Common myeloid progenitor, CD34-positive (primary cell): ENCODE measurements around the gene SLC6A17.

ENCODE experiments used
- CTCF ChIA-PET: fragments of 350-600 bp; sonication (Branson Sonifier 250); formaldehyde crosslinking; loops from one replicate; lab custom pipeline; 2021; ENCODE audit warnings: antibody characterized with exemption; lab: Charles Lee
- POLR2A ChIA-PET: fragments of 350-600 bp; sonication (Branson Sonifier 250); formaldehyde crosslinking; loops from one replicate; lab custom pipeline; 2021; ENCODE audit warnings: antibody characterized with exemption; lab: Charles Lee
- DNase-seq, 3 donors: peaks; one replicate each; pipeline versions ENCODE4 v3.0.0 to v3.0.0-alpha.2; 2013
- H3K27ac ChIP-seq, 2 experiments: 1 replicate in 1 of 2; 2 replicates in 1 of 2; pipeline ENCODE4 v1.7.0; 2013; ENCODE audit warnings: inconsistent platforms in 2 of 2, low read length in 2 of 2, mild to moderate bottlenecking in 2 of 2, low read depth in 1 of 2, moderate library complexity in 1 of 2; ENCODE audit not compliant: severe bottlenecking in 2 of 2, insufficient read depth in 1 of 2, poor library complexity in 1 of 2
- H3K27me3 ChIP-seq, 5 experiments: replicated peaks in 2 of 5; 1 replicate in 3 of 5; 2 replicates in 2 of 5; pipeline versions ENCODE4 v1.6.1 to v1.7.0; 2013; ENCODE audit warnings: low read length in 4 of 5, mild to moderate bottlenecking in 2 of 5, moderate library complexity in 2 of 5, inconsistent platforms in 1 of 5; ENCODE audit not compliant: insufficient read depth in 5 of 5, control insufficient read depth in 4 of 5
- H3K36me3 ChIP-seq, 4 experiments: 1 replicate in 2 of 4; 2 replicates in 2 of 4; pipeline versions ENCODE4 v1.6.1 to v1.7.0; 2013; ENCODE audit warnings: low read length in 3 of 4, control low read depth in 1 of 4, mild to moderate bottlenecking in 1 of 4; ENCODE audit not compliant: control insufficient read depth in 4 of 4, insufficient read depth in 4 of 4
- H3K4me1 ChIP-seq, 4 experiments: 1 replicate in 3 of 4; 2 replicates in 1 of 4; pipeline versions ENCODE4 v1.6.1 to v1.7.1; 2013; ENCODE audit warnings: low read length in 3 of 4, mild to moderate bottlenecking in 3 of 4, control low read depth in 1 of 4, inconsistent platforms in 1 of 4, moderate library complexity in 1 of 4; ENCODE audit not compliant: control insufficient read depth in 4 of 4, insufficient read depth in 4 of 4; ENCODE audit errors: control extremely low read depth in 1 of 4
- H3K4me3 ChIP-seq, 7 experiments: 1 replicate in 4 of 7; 2 replicates in 3 of 7; pipeline versions ENCODE4 v1.5.1 to v1.7.0; 2013; ENCODE audit warnings: mild to moderate bottlenecking in 7 of 7, low read length in 6 of 7, moderate library complexity in 6 of 7, inconsistent platforms in 2 of 7, low read depth in 2 of 7, control low read depth in 1 of 7; ENCODE audit not compliant: insufficient read depth in 4 of 7, control insufficient read depth in 1 of 7; ENCODE audit errors: extremely low read depth in 1 of 7
- H3K9me3 ChIP-seq, 5 experiments: 1 replicate in 4 of 5; 2 replicates in 1 of 5; pipeline versions ENCODE4 v1.6.1 to v1.7.1; 2013; ENCODE audit warnings: low read length in 4 of 5, mild to moderate bottlenecking in 2 of 5, inconsistent platforms in 1 of 5, low read depth in 1 of 5, moderate library complexity in 1 of 5; ENCODE audit not compliant: control insufficient read depth in 4 of 5, insufficient read depth in 2 of 5; ENCODE audit errors: control extremely low read depth in 1 of 5
- WGBS: methylation state at CpG from one replicate; pipeline ENCODE4 v1.1.5; 2013; ENCODE audit not compliant: insufficient coverage; 5-methylcytosine and 5-hydroxymethylcytosine counted together

The SLC6A17 gene

DNA sequence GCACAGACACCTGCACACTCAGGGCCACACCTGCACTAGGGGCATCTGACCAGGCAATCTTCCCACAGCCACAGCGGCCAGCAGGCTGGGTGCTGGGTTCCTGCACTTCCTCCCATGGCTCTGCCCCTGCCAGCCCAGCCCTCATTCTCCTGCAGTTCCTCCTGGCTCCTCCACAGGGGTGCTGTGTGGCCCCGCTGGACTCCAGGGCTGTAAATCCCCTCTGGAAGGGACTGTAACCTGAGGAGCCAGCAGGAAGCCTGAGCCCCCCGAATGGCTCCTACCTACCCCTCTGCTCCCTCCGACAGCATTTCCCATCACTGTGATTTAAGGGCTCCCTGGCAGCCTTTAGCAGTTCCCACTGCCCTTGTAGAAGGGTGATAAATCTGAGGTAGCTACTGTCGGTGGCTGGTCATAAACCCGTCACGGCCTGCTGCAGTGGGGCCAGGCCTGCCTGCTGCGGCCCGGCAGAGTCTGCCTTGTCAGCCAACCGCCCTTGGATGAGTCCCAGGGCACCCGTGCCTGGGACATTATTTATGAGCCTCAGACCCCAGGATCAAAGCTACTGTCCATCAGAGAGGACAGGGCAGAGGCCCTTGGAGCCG, 29.2 kb upstream of the SLC6A17 start:
- ChIA-PET POLR2A (no interaction called here), CTCF (no interaction called here)
- 19% methylated on average over 11 of the region's 12 CpGs for WGBS
- no peak for DNase-seq
- Histone ChIP-seq H3K4me3 (no peak overlapping the region), H3K36me3 (no peaks in the 10 kb centered on the region), H3K27me3 (peaks cover 0 to 11% (median 2%) of the 10 kb centered on the region in 5 experiments), H3K4me1 (no peaks in the 10 kb centered on the region), H3K27ac (no peak overlapping the region), H3K9me3 (peaks cover 0 to 14% (median 5%) of the 10 kb centered on the region in 5 experiments)

DNA sequence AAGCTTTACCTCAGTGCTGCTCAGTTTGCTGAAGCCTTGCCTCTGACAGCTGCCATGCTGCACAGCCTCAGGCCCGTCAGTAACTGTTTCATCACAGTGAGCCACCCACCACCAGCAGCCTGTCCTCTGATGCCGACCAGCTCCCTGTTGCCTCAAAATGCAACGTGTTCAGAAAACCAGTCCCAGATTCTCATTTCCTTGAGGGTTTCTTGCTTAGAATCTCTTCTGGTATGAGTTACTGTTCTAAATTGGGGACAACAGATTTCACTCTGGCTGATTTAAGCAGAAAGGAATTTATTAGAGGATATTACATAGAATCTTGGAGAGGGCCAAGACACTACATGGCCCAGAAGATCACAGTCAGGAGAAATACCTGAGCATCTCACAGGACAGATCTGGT, 27.1 kb upstream of the SLC6A17 start:
- Histone ChIP-seq H3K27me3 (peaks cover 0 to 15% (median 5%) of the 10 kb centered on the region in 5 experiments), H3K36me3 (no peaks in the 10 kb centered on the region), H3K4me1 (no peaks in the 10 kb centered on the region), H3K27ac (no peak overlapping the region), H3K9me3 (peaks cover 0 to 20% (median 5%) of the 10 kb centered on the region in 5 experiments), H3K4me3 (no peak overlapping the region)
- ChIA-PET CTCF (interaction anchor here (0.9 to 1.2 kb wide), 3 partner anchors 18 to 71 kb away, joined by 3 read pairs; no protein-coding TSS in a partner anchor), POLR2A (no interaction called here)
- 90% methylated on average over 2 of the region's 3 CpGs for WGBS
- DNase-seq, result no peak

DNA sequence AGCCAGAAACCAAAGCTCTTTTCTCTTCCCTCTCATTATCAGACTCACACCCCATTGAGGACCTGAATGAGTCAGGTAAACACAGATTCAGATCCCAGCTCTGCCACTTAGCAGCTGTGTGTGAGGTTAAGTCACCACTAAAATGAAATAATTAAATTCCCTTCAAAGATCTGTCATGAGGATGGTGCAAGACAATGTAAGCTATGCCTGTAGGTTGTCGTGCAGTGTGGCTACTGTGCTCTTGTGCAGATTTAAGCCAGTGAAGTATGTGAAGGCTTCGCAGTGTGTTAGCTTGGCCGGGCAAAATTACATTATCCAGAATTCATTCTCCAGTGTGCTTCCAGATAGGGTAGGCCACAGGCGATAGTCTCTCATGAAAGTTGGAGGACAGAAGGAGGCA, 24.5 kb upstream of the SLC6A17 start:
- DNase-seq, result no peak
- WGBS, result no CpG with 5 or more reads among the region's 4 CpGs
- ChIA-PET POLR2A (no interaction called here), CTCF (interaction anchor here (0.7 to 1.1 kb wide), 2 partner anchors 13 to 16 kb away, joined by 3 to 5 read pairs; no protein-coding TSS in a partner anchor)
- Histone ChIP-seq H3K36me3 (no peaks in the 10 kb centered on the region), H3K27ac (no peak overlapping the region), H3K4me3 (no peak overlapping the region), H3K9me3 (peaks cover 0 to 20% (median 4%) of the 10 kb centered on the region in 5 experiments), H3K27me3 (peaks cover 0 to 40% (median 9%) of the 10 kb centered on the region in 5 experiments), H3K4me1 (peaks cover 0 to 10% (median 2%) of the 10 kb centered on the region in 4 experiments)

DNA sequence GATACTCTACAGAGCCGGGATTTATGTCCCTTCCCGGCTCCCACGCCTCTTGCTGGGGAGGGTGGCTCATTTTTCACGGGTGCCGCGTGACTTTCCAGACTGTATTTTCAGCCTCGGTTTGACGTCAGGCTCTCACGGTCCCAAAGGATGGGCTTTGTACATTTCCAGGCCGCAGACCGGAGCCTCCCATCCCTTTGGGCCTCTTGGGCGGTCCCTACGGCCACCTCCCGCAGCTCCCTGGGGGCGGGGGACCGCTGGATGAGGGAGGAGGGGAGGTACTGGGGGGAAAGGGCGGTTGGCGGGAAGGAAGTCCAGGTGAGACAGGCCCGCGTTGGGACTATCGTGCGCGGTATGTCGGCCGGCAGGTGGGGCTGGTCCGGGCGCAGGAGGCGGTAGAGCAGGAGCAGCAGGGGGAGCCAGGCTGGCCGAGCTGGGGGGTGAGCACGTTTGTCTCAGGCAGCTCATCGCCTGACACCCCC, 20.1 kb upstream of the SLC6A17 start:
- no peaks in the 10 kb centered on the region for H3K36me3 ChIP-seq
- H3K27ac ChIP-seq, result no peak overlapping the region
- CTCF ChIA-PET, result no interaction called here
- peaks cover 0 to 10% (median 2%) of the 10 kb centered on the region in 4 experiments for H3K4me1 ChIP-seq
- 7% methylated on average over 24 of the region's 31 CpGs for WGBS
- POLR2A ChIA-PET, result interaction anchor here (0.6 kb wide), 2 partner anchors 21 to 506 kb away, joined by 3 to 6 read pairs; no protein-coding TSS in a partner anchor
- peaks cover 0 to 15% (median 4%) of the 10 kb centered on the region in 5 experiments for H3K9me3 ChIP-seq
- DNase-seq, result peak in 1 of 3 donors; percentile 20
- H3K4me3 ChIP-seq, result no peak overlapping the region
- peaks cover 0 to 45% (median 24%) of the 10 kb centered on the region in 5 experiments for H3K27me3 ChIP-seq

DNA sequence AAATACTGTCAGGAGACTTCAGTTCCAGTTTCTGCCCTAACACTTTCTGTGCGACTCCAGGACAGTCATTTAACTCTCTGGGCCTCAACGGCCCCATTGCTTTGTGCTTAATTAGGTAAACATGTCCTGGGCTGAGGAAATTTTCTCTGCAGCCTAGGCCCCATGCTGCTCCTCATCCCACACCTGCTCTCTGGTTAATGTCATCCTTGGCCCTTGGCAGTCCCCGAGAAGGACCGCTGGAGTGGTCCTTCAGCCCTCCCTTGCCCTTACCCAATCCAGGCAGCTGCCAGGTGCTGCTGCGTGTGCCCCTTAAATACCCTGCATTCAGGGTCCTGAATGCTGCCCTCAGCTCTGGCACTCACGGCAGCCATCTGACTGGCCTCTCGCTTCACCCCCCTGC, 19.3 kb upstream of the SLC6A17 start:
- Histone ChIP-seq H3K4me3 (no peak overlapping the region), H3K36me3 (no peaks in the 10 kb centered on the region), H3K4me1 (peaks cover 0 to 10% (median 2%) of the 10 kb centered on the region in 4 experiments), H3K27ac (no peak overlapping the region), H3K9me3 (peaks cover 0 to 7% (median 4%) of the 10 kb centered on the region in 5 experiments), H3K27me3 (peaks cover 0 to 51% (median 23%) of the 10 kb centered on the region in 5 experiments)
- ChIA-PET POLR2A (no interaction called here), CTCF (interaction anchor here (1.2 kb wide), 1 partner anchor 10 kb away, joined by 4 read pairs; no protein-coding TSS in a partner anchor)
- no peak for DNase-seq
- 96% methylated on average over 4 of the region's 7 CpGs for WGBS

DNA sequence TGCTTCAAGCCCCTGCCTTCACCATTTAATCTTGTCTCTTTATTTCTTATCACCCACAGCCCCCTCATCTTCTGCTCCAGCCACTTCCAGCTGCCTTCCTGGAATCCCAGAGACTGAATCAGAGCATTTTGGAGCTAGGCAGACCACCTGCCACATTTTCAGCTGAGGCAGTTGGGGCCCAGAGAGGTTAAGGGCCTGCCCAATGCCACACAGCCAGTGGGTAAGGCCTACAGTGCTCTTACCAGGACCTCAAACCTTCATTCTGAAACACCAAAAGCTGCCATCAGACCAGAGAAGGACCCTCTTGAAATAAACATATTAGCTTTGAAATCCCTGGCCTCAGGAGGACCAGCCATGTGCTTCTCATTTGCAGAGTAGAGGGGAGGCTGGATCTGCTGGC, 17.6 kb upstream of the SLC6A17 start:
- no peaks in the 10 kb centered on the region for H3K9me3 ChIP-seq
- no peak overlapping the region for H3K27ac ChIP-seq
- H3K4me1 ChIP-seq, result peaks cover 0 to 14% (median 9%) of the 10 kb centered on the region in 4 experiments
- H3K27me3 ChIP-seq, result peaks cover 0 to 66% (median 24%) of the 10 kb centered on the region in 5 experiments
- CTCF ChIA-PET, result interaction anchor here (0.7 to 2.2 kb wide), 3 partner anchors 8 to 27 kb away, joined by 3 to 11 read pairs (median 3); no protein-coding TSS in a partner anchor
- DNase-seq, result no peak
- H3K36me3 ChIP-seq, result no peaks in the 10 kb centered on the region
- POLR2A ChIA-PET, result no interaction called here
- no peak overlapping the region for H3K4me3 ChIP-seq

DNA sequence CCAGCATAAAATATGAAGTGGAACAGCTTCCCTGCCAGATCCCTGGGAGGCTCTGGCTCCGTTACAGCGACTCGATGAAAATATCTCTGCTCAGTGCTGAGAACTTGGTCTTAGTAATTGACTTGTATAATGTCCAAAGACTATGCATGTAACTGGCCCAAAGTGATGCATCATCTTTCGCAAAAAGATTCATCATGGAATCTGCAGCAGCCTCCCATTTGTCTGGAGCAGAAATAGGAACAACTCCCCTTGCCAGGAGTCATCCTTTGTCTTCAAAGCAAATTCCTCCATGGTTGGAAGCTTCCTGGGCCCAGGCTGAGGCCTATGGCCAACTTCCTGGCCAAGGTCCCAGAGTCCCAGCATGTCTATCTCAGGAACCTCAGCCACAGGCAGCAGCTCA, 16.9 kb upstream of the SLC6A17 start:
- H3K27ac ChIP-seq, result no peak overlapping the region
- H3K36me3 ChIP-seq, result no peaks in the 10 kb centered on the region
- H3K4me3 ChIP-seq, result no peak overlapping the region
- WGBS, result 98% methylated on average over 4 of the region's 4 CpGs
- DNase-seq, result no peak
- H3K27me3 ChIP-seq, result peaks cover 2 to 66% (median 28%) of the 10 kb centered on the region in 5 experiments
- CTCF ChIA-PET, result interaction anchor here (0.6 to 2.7 kb wide), 4 partner anchors 9 to 29 kb away, joined by 3 to 11 read pairs (median 4); no protein-coding TSS in a partner anchor
- POLR2A ChIA-PET, result no interaction called here
- H3K9me3 ChIP-seq, result no peaks in the 10 kb centered on the region
- peaks cover 0 to 14% (median 9%) of the 10 kb centered on the region in 4 experiments for H3K4me1 ChIP-seq
